Neuron (in vitro differentiated cells): ENCODE results near the gene CITED2.

Experiments
- H2AFZ ChIP-seq: one replicate; pipeline ENCODE4 v1.6.1; 2013; ENCODE audit warnings: low read depth, mild to moderate bottlenecking, inconsistent platforms, low read length, moderate library complexity
- H3K27me3 ChIP-seq: one replicate; pipeline ENCODE4 v1.6.1; 2013; ENCODE audit warnings: low read length; ENCODE audit not compliant: insufficient read depth
- H3K36me3 ChIP-seq: one replicate; pipeline ENCODE4 v1.6.1; 2013; ENCODE audit warnings: low read length; ENCODE audit not compliant: insufficient read depth
- H3K4me1 ChIP-seq: one replicate; pipeline ENCODE4 v1.6.1; 2013; ENCODE audit warnings: low read length; ENCODE audit not compliant: insufficient read depth
- H3K4me3 ChIP-seq: 2 replicates; pipeline ENCODE4 v1.5.1; 2013; ENCODE audit warnings: mild to moderate bottlenecking, low read length, moderate library complexity
- H3K9me3 ChIP-seq: one replicate; pipeline ENCODE4 v1.6.1; 2013; ENCODE audit warnings: low read length

The CITED2 gene

DNA sequence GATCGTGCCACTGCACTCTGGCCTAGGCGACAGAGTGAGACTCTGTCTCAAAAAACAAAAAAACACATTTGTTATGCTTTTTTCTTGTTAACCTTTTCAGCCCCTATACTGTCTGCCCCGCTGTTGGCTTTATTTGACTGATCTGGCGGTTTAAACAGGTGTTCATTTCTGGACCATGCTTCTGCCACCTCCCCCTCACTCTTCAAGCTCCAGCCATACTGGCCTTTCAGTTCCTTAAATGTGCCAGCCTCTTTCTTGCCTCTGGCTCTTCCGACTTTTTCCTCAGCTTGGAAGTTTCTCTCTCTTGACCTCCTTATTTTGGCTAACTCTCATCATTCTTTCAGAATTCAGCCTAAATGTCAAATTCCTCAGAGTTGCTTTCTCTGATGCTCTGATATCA, 47.4 kb downstream of the CITED2 start:
- Histone ChIP-seq H3K4me1 (peaks cover 9% of the 10 kb centered on the region), H3K36me3 (no peaks in the 10 kb centered on the region), H2AFZ (no peak overlapping the region), H3K27me3 (no peaks in the 10 kb centered on the region), H3K9me3 (peaks cover 2% of the 10 kb centered on the region), H3K4me3 (no peak overlapping the region)

- Histone ChIP-seq H2AFZ (no peak overlapping the region), H3K4me3 (no peak overlapping the region), H3K36me3 (no peaks in the 10 kb centered on the region), H3K4me1 (peaks cover 9% of the 10 kb centered on the region), H3K27me3 (no peaks in the 10 kb centered on the region), H3K9me3 (peaks cover 2% of the 10 kb centered on the region)
Observed at GRCh38 chr6:139325686-139326085, 48.8 kb downstream of the CITED2 start.

- H3K9me3 ChIP-seq: peaks cover 2% of the 10 kb centered on the region
- no peak overlapping the region for H2AFZ ChIP-seq
- no peak overlapping the region for H3K4me3 ChIP-seq
- H3K4me1 ChIP-seq: peaks cover 9% of the 10 kb centered on the region
- H3K36me3 ChIP-seq: no peaks in the 10 kb centered on the region
- H3K27me3 ChIP-seq: no peaks in the 10 kb centered on the region
Observed at GRCh38 chr6:139325125-139325524, 49.3 kb downstream of the CITED2 start.

DNA sequence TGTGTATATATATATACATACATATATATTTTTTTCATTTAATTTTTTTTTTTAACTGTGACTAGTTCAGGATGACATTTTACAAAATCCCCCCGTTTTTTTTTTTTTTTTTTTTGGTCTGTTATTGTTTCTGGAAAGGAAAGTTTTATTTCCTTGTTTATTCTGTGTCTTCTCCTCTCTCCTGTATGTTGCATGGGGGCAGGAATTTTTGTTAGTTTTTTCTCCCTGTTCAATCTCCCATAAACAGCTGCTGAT, 50.2 kb downstream of the CITED2 start:
- Histone ChIP-seq H3K9me3 (peaks cover 2% of the 10 kb centered on the region), H3K4me1 (peaks cover 9% of the 10 kb centered on the region), H3K4me3 (no peak overlapping the region), H3K27me3 (no peaks in the 10 kb centered on the region), H3K36me3 (no peaks in the 10 kb centered on the region), H2AFZ (no peak overlapping the region)

- H3K9me3 ChIP-seq: peaks cover 2% of the 10 kb centered on the region
- no peak overlapping the region for H3K4me3 ChIP-seq
- peaks cover 9% of the 10 kb centered on the region for H3K4me1 ChIP-seq
- H3K27me3 ChIP-seq: no peaks in the 10 kb centered on the region
- H3K36me3 ChIP-seq: no peaks in the 10 kb centered on the region
- no peak overlapping the region for H2AFZ ChIP-seq
Observed at GRCh38 chr6:139323511-139324300, 50.7 kb downstream of the CITED2 start.
